Jurkat, Clone E6-1 (cell line): ENCODE data around the gene MCRS1.
A peak's percentile ranks its signal among the peaks of the same experiment; 100 is the strongest.

ENCODE experiments used
- DNase-seq: peaks from one replicate; pipeline ENCODE4 v3.0.0-alpha.2; 2011; ENCODE audit warnings: low read depth, low spot score
- H3K4me3 ChIP-seq: 2 replicates; pipeline ENCODE4 v1.5.1; 2011; ENCODE audit warnings: mild to moderate bottlenecking, low read length, control low read depth, moderate library complexity

Gene MCRS1

DNA sequence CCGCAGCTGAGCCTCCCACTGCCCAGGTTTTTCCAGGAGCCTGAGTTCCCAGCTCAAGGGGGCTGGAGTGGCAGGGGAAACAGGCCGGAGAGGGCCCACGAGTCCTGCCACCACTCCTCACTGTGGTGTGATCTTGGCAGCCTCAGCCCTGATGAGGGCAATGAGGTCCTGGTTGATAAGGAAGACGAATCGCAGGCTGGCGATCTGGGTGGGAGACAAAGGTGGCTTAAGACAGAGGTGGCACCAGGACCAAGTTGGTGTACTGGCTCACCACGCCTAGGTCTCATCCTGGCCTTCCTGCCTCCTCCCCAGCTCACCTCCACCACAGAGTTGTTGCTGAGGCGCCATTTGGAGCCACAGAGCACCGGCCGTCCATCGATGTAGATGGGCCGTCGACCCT is 9.4 kb downstream of the MCRS1 start:
- no peak for DNase-seq
- H3K4me3 ChIP-seq = no peak overlapping the region

GRCh38 chr12:49557917-49558215 is 10.1 kb downstream of the MCRS1 start:
- DNase-seq = no peak
- H3K4me3 ChIP-seq = no peak overlapping the region

- H3K4me3 ChIP-seq = no peak overlapping the region
- no peak for DNase-seq
These were observed 10.6 kb downstream of the MCRS1 start for GRCh38 chr12:49557187-49557916.

DNA sequence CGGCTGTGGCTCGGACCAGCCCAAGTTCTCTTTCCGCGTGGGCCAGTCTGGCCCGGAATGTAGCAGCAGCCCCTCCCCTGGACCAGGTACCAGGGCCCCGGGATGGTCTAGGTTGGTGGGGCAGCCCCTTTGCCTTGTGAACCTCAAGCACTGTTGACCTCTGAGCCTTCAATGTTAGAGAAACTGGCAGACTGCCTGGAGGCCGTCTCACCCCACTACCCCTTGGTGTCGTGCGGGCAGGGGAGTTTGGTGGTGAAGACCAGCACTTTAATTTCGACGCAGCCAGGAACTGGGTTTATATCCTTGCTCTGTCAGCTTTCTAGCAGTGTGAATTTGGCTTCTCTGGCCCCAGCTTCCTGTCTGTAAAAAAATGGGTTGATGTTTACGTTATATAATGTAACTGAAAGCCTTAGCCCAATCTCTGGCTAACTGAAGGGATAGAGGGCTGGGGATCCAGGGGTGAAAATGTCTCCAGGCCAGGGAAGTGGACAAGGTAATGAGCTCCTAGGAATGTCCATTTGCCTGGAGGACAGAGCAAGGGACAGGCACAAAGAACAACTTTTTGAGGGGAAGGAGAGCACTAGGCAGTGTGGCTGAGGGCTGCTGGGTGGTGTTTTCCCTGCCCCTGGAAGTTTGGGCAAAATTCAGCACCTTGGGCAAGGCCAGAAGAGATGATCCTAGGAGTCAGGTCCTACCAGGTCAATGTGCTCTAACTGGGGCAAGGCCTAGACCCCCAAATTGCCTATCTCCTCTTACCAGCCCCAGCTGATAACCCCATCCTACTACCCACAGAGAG is 11.4 kb downstream of the MCRS1 start:
- H3K4me3 ChIP-seq = no peak overlapping the region
- no peak for DNase-seq

- no peak overlapping the region for H3K4me3 ChIP-seq
- no peak for DNase-seq
These were observed 12.1 kb downstream of the MCRS1 start for GRCh38 chr12:49555631-49556390.

DNA sequence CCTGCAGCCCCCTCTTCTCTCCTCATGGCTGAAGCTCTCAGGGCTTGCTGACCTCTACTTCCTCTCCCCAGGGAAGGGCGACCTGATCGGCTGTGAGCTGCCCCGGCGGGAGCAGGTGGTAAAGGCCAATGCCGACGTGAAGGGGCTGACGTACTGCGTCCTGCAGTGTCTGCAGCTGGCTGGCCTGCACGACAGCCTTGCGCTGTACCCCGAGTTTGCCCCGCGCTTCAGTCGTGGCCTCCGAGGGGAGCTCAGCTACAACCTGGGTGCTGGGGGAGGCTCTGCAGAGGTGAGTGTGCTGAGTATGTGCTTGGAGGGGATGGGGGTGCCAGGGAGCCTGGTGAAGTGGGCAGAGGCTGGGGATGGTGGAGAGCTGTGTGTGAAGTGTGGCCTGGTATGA is 13.7 kb downstream of the MCRS1 start:
- H3K4me3 ChIP-seq = no peak overlapping the region
- DNase-seq = no peak

DNA sequence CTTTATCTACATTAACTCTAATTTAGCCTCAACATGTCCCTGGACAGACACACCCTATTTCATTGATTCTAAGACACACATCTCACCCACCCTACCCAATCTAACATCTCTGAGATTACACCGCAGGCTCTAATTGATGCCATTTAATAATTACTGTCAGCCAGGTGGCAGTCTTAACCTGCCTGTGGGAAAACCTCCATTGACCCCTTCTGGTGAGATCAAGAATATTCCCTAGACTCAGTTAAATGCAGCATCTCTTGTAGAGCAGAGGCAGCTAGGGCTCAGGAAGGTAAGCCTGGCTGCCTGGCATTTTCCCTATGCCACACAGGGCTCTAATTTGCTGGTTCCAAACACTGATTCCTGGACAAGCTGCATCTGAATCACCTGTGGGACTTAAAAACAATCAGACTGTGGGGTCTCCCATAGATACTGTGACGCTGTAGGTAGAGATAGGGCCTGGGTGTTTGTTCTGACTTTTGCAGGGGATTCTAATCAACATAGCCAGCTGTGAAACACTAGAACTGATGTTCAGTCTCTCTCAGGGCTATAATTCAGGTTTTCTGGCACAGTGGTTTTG is 14.3 kb downstream of the MCRS1 start:
- DNase-seq = peak; percentile 65
- H3K4me3 ChIP-seq = no peak overlapping the region

DNA sequence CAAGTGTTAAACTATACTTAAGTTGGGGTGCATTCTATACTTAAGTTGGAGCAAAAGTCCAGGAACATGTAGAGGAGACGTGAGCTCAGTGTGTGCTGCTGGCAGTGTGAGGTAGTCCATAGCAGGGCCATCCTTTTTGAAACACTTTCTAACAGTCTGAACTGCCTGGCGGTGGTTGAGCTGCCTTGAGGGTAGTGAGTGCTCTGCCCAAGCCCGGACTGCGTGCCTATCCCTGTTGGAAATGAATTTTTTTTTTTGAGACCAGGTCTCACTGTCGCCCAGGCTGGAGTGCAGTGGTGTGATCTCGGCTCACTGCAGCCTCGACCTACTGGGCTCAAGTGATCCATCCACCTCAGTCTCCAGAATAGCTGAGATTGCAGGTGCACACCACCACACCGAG is 15.0 kb downstream of the MCRS1 start:
- no peak overlapping the region for H3K4me3 ChIP-seq
- no peak for DNase-seq

DNA sequence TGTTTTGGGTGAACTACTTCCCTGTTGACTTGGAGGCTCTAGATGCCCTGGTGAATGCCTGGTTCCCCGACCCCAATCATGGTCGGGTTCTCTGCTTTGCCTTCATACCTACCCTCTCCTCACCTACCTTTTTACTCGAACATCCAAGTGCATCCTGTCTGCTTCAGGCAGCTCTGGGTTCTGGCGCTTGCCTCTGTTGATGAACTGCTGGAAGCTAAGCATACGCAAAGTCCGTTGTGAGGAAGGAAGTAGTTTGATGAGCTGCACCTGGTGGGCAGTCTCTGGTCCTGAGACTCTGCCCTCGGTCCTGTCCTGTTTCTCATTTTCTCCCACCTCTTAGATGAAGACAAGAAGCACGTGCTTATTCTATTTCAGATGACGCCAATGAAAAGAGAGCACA is 15.5 kb downstream of the MCRS1 start:
- DNase-seq = no peak
- no peak overlapping the region for H3K4me3 ChIP-seq

DNA sequence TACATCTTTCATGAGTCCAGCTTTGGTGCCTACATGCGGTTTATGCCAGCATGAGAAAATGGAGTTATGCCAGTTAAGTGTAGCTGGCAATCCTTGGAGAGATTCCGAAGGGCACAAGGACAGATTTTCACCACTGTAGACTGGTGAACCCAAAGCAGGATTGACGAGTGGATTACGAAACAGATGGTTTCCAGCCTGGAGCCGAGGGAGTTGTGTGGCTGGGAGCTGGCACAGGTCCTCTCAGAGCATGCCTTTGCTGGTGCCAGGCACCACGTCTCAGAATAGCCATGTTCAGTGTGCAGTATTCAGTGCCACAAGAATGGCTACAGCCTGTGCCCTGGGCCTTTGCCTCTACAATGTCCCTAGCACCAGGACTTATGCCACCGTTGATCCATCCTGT is 15.9 kb downstream of the MCRS1 start:
- no peak for DNase-seq
- H3K4me3 ChIP-seq = no peak overlapping the region

GRCh38 chr12:49550693-49551252 is 17.2 kb downstream of the MCRS1 start:
- no peak overlapping the region for H3K4me3 ChIP-seq

GRCh38 chr12:49549735-49550692 is 17.9 kb downstream of the MCRS1 start:
- no peak for DNase-seq
- no peak overlapping the region for H3K4me3 ChIP-seq

More at GRCh38 chr12:49550693-49551252, 17.2 kb downstream of the MCRS1 start:
- DNase-seq = no peak

DNA sequence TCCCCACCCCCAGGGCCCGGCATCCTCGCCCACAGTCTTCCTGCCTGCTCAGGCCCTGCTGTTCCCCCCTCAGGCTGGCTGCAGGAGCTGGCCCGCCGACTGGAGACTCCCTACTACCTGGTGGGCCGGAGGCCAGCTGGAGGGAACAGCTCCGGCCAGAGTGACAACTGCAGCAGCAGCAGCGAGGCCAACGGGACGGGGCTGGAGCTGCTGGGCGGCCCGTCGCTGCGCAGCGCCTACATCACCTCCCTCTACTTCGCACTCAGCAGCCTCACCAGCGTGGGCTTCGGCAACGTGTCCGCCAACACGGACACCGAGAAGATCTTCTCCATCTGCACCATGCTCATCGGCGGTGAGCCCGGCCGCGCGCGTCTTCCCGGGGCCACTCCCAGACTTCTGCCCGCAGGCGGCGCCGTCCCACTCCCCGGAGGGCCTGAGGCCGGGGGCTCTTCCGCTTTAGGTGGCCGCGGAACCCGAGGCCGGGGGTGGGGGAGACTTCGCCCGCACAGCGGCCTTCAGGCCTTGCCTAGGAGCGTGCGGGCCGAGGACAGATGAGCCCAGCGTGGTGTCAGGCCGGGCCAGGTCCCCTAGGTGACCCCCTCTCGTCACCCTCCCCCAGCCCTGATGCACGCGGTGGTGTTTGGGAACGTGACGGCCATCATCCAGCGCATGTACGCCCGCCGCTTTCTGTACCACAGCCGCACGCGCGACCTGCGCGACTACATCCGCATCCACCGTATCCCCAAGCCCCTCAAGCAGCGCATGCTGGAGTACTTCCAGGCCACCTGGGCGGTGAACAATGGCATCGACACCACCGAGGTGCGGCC is 18.9 kb downstream of the MCRS1 start:
- DNase-seq = no peak
- H3K4me3 ChIP-seq = no peak overlapping the region

GRCh38 chr12:49548481-49548821 is 19.5 kb downstream of the MCRS1 start:
- DNase-seq = no peak
- H3K4me3 ChIP-seq = no peak overlapping the region

DNA sequence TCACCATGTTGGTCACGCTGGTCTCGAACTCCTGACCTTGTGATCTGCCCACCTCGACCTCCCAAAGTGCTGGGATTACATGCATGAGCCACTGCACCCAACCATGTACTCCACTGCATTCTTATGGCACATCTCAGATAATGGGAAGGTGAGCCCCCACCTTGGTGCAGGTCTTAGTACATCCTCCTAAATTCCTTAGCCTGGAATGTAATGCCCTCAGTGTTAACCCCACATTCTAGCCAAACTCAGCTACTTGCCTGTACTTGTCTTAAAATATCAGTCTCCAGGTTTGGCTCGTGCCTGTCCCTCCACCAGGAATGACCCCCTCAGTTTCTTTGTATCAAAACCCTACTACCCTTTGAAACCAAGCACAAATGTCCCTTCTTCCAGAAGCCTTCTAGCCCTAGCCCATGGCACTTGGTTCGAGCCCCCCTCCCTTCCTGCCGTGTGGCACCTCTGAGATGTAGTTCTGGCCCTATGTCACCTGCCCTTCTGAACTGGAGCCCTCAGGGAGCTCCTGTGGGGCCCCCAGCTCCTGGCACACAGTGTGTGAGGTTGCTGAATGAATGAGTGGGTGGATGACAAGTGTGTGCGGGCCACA is 20.8 kb downstream of the MCRS1 start:
- no peak overlapping the region for H3K4me3 ChIP-seq
- DNase-seq = no peak

DNA sequence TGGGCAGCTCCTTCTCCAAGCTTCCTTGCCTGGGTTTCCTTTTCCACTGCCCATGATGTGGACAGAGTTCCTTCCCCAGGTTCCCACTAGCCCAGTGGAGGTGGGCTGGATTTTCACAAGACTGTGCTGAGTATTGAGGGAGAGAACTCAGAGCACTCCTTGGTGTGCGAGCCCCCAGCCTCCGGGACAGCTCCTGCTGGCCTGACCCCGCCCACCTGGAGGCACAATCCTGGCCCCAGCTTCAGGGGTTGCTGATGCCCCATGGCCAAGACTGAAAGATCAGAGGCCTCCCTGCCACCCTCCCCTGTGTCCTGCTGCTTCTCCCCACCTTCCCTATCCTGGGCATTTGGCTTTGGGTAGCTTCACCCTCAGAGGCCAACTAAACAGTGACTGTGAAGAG is 21.5 kb downstream of the MCRS1 start:
- H3K4me3 ChIP-seq = no peak overlapping the region
- no peak for DNase-seq

- no peak for DNase-seq
These were observed 22.1 kb downstream of the MCRS1 start for GRCh38 chr12:49545815-49546214.

More at GRCh38 chr12:49545815-49546214, 22.1 kb downstream of the MCRS1 start:
- no peak overlapping the region for H3K4me3 ChIP-seq
